ENCODE measurements around the gene HCK.
"Not testable (repeated sequence)": the region's sequence is repeated elsewhere in the genome, so short reads cannot be mapped to it uniquely, and the experiment has no call there.

The HCK gene

DNA sequence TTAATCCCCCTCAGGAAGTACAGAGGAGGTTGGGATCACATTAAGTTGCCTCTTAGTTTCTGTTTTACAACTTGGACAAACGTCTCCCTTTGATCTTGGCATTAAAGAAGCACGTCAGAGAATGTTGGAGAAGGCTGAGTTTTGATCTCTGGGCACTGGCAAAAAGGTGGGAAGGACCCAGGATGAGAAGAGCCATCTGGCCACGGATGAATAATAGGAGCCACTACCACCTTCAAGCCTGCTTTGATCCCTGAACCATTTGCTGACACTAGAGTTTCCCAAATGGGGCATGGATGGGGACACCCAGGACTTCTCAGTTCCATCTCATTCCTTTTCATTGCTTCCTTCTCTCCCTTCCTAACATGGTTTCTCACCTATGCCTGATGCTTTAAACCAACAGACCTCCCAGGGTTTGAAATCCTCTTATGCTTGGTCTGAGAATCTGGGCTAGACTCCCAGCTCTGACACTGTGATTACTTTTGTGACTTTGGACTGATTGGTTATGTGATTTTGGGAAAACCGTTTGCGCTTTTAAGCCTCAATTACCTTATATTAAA is 63.2 kb downstream of the HCK start:
- Histone ChIP-seq H3K27me3 (ENCODE audit: insufficient read depth, low read length, poor library complexity) (no peaks in the 10 kb centered on the region), H3K9ac (ENCODE audit: low read depth, low read length) (no peak overlapping the region), H4K20me1 (ENCODE audit: insufficient read depth, low read length) (peaks cover 40% of the 10 kb centered on the region), H3K4me1 (ENCODE audit: insufficient read depth, low read length) (peaks cover 28% of the 10 kb centered on the region), H3K79me2 (ENCODE audit: insufficient read depth, low read length) (peaks cover 99% of the 10 kb centered on the region), H3K9me3 (ENCODE audit: insufficient read depth, low read length, severe bottlenecking) (peaks cover 4% of the 10 kb centered on the region), H3K27ac (ENCODE audit: low read length) (no peak overlapping the region), H3K36me3 (ENCODE audit: insufficient read depth, low read length) (peaks cover 21% of the 10 kb centered on the region), H2AFZ (ENCODE audit: low read depth, low read length) (no peak overlapping the region), H3K4me3 (ENCODE audit: low read depth in 1 of 2, low read length in 2 of 2) (no peak overlapping the region), H3K4me2 (ENCODE audit: insufficient read depth, low read length) (no peak overlapping the region)
- no peak for TF ChIP-seq EZH2 (IDR thresholded peaks at IDR 0.05; ENCODE audit: borderline replicate concordance, low read depth, low read length, severe bottlenecking)
- TF ChIP-seq, protein P1, sequence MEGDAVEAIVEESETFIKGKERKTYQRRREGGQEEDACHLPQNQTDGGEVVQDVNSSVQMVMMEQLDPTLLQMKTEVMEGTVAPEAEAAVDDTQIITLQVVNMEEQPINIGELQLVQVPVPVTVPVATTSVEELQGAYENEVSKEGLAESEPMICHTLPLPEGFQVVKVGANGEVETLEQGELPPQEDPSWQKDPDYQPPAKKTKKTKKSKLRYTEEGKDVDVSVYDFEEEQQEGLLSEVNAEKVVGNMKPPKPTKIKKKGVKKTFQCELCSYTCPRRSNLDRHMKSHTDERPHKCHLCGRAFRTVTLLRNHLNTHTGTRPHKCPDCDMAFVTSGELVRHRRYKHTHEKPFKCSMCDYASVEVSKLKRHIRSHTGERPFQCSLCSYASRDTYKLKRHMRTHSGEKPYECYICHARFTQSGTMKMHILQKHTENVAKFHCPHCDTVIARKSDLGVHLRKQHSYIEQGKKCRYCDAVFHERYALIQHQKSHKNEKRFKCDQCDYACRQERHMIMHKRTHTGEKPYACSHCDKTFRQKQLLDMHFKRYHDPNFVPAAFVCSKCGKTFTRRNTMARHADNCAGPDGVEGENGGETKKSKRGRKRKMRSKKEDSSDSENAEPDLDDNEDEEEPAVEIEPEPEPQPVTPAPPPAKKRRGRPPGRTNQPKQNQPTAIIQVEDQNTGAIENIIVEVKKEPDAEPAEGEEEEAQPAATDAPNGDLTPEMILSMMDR (IDR thresholded peaks at IDR 0.05; ENCODE audit: borderline replicate concordance, extremely low read depth, low read length, poor library complexity, severe bottlenecking): no peak
- DNase-seq (no peak), ATAC-seq (ENCODE audit: insufficient read depth, low read depth) (no peak)

- H3K79me2 ChIP-seq (ENCODE audit: insufficient read depth, low read length): peaks cover 99% of the 10 kb centered on the region
- H3K4me3 ChIP-seq (ENCODE audit: low read depth in 1 of 2, low read length in 2 of 2): no peak overlapping the region
- peaks cover 40% of the 10 kb centered on the region for H4K20me1 ChIP-seq (ENCODE audit: insufficient read depth, low read length)
- ATAC-seq (ENCODE audit: insufficient read depth, low read depth) (no peak), DNase-seq (no peak)
- H3K9me3 ChIP-seq (ENCODE audit: insufficient read depth, low read length, severe bottlenecking): peaks cover 4% of the 10 kb centered on the region
- no peak overlapping the region for H3K27ac ChIP-seq (ENCODE audit: low read length)
- no peaks in the 10 kb centered on the region for H3K27me3 ChIP-seq (ENCODE audit: insufficient read depth, low read length, poor library complexity)
- H3K4me2 ChIP-seq (ENCODE audit: insufficient read depth, low read length): no peak overlapping the region
- H3K4me1 ChIP-seq (ENCODE audit: insufficient read depth, low read length): peaks cover 20% of the 10 kb centered on the region
- H3K9ac ChIP-seq (ENCODE audit: low read depth, low read length): no peak overlapping the region
- H2AFZ ChIP-seq (ENCODE audit: low read depth, low read length): no peak overlapping the region
- TF ChIP-seq, protein P1 (IDR thresholded peaks at IDR 0.05; ENCODE audit: borderline replicate concordance, extremely low read depth, low read length, poor library complexity, severe bottlenecking): no peak
- TF ChIP-seq EZH2 (IDR thresholded peaks at IDR 0.05; ENCODE audit: borderline replicate concordance, low read depth, low read length, severe bottlenecking): no peak
- peaks cover 21% of the 10 kb centered on the region for H3K36me3 ChIP-seq (ENCODE audit: insufficient read depth, low read length)
Measured at GRCh38 chr20:32116079-32116521, 64.1 kb downstream of the HCK start.

- Histone ChIP-seq H3K36me3 (ENCODE audit: insufficient read depth, low read length) (peaks cover 14% of the 10 kb centered on the region; the same call in 1 of the 2 replicates), H3K79me2 (ENCODE audit: insufficient read depth, low read length) (peaks cover 92% of the 10 kb centered on the region), H3K4me1 (ENCODE audit: insufficient read depth, low read length) (peaks cover 13% of the 10 kb centered on the region; the same call in 1 of the 2 replicates), H4K20me1 (ENCODE audit: insufficient read depth, low read length) (peaks cover 34% of the 10 kb centered on the region)
- H3K4me3 ChIP-seq (ENCODE audit: low read depth in 1 of 2, low read length in 2 of 2); H3K9me3 ChIP-seq (ENCODE audit: insufficient read depth, low read length, severe bottlenecking); H3K27me3 ChIP-seq (ENCODE audit: insufficient read depth, low read length, poor library complexity); H3K4me2 ChIP-seq (ENCODE audit: insufficient read depth, low read length); H3K27ac ChIP-seq (ENCODE audit: low read length); DNase-seq; ATAC-seq (ENCODE audit: insufficient read depth, low read depth); H2AFZ ChIP-seq (ENCODE audit: low read depth, low read length); H3K9ac ChIP-seq (ENCODE audit: low read depth, low read length): not testable (repeated sequence)
Measured at GRCh38 chr20:32116796-32117195, 64.8 kb downstream of the HCK start.

GRCh38 chr20:32118427-32118826 is 66.4 kb downstream of the HCK start:
- ATAC-seq (ENCODE audit: insufficient read depth, low read depth); H3K9me3 ChIP-seq (ENCODE audit: insufficient read depth, low read length, severe bottlenecking); H3K9ac ChIP-seq (ENCODE audit: low read depth, low read length); H3K27ac ChIP-seq (ENCODE audit: low read length); H3K4me3 ChIP-seq (ENCODE audit: low read depth in 1 of 2, low read length in 2 of 2); H2AFZ ChIP-seq (ENCODE audit: low read depth, low read length); H3K4me2 ChIP-seq (ENCODE audit: insufficient read depth, low read length); H3K4me1 ChIP-seq (ENCODE audit: insufficient read depth, low read length); H3K27me3 ChIP-seq (ENCODE audit: insufficient read depth, low read length, poor library complexity); DNase-seq: not testable (repeated sequence)
- Histone ChIP-seq H3K79me2 (ENCODE audit: insufficient read depth, low read length) (peaks cover 80% of the 10 kb centered on the region), H3K36me3 (ENCODE audit: insufficient read depth, low read length) (peaks cover 14% of the 10 kb centered on the region; the same call in 1 of the 2 replicates), H4K20me1 (ENCODE audit: insufficient read depth, low read length) (peaks cover 26% of the 10 kb centered on the region)
